GM23338 (cell line): ENCODE data around the gene ERN1. TPM values are rescaled to one million over a fixed set of nuclear protein-coding genes. Genes with fewer than 3 reads are reported as not detected.

Source experiments
- ATAC-seq: fragments of 200-7000 bp; cut with Tn5 transposase; 3 replicates; pipeline ENCODE4 v1.9.1; 2020
- DNase-seq: peaks from one replicate; pipeline ENCODE4 v3.0.0-alpha.2; 2015; ENCODE audit warnings: low spot score
- H2AFZ ChIP-seq: fragments of 200-600 bp; sonication (generic); 2 replicates; pipeline ENCODE4 v1.8.0; 2016; ENCODE audit warnings: antibody characterized with exemption, mild to moderate bottlenecking, moderate library complexity
- H3F3A ChIP-seq: fragments of 200-600 bp; sonication (generic); replicated peaks from 2 replicates; pipeline ENCODE4 v1.8.0; 2017; ENCODE audit warnings: antibody characterized with exemption, mixed run types, low read depth
- H3K27ac ChIP-seq: fragments of 200-600 bp; sonication (generic); 2 replicates; pipeline ENCODE4 v1.6.1; 2016; ENCODE audit warnings: low read depth
- H3K27me3 ChIP-seq: fragments of 200-600 bp; sonication (generic); 2 replicates; pipeline ENCODE4 v1.8.0; 2016; ENCODE audit warnings: mild to moderate bottlenecking, mixed run types, moderate library complexity; ENCODE audit not compliant: insufficient read depth
- H3K36me3 ChIP-seq: fragments of 200-600 bp; sonication (generic); 2 replicates; pipeline ENCODE4 v1.8.0; 2016; ENCODE audit warnings: mild to moderate bottlenecking; ENCODE audit not compliant: insufficient read depth
- H3K4me1 ChIP-seq: fragments of 200-600 bp; sonication (generic); 2 replicates; pipeline ENCODE4 v1.8.0; 2016; ENCODE audit warnings: mild to moderate bottlenecking, moderate library complexity; ENCODE audit not compliant: insufficient read depth
- H3K4me2 ChIP-seq: fragments of 200-600 bp; sonication (generic); 2 replicates; pipeline ENCODE4 v1.7.1; 2017; ENCODE audit warnings: mixed run types
- H3K4me3 ChIP-seq: fragments of 200-600 bp; sonication (generic); 2 replicates; pipeline ENCODE4 v1.6.1; 2016; ENCODE audit warnings: mixed run types
- H3K79me2 ChIP-seq: fragments of 200-600 bp; sonication (generic); replicated peaks from 2 replicates; pipeline ENCODE4 v1.8.0; 2017; ENCODE audit warnings: mild to moderate bottlenecking; ENCODE audit not compliant: insufficient read depth
- H3K9me2 ChIP-seq: fragments of 200-600 bp; sonication (generic); 2 replicates; pipeline ENCODE4 v1.8.0; 2017; ENCODE audit not compliant: insufficient read depth
- H4K20me1 ChIP-seq: fragments of 200-600 bp; sonication (generic); replicated peaks from 2 replicates; pipeline ENCODE4 v1.8.0; 2017; ENCODE audit warnings: mild to moderate bottlenecking; ENCODE audit not compliant: insufficient read depth
- H3K27ac Mint-ChIP-seq: 2 replicates; pipeline ENCODE4 v1.8.0; 2020; ENCODE audit warnings: inconsistent platforms, mild to moderate bottlenecking, moderate library complexity, mixed read lengths
- H3K27me3 Mint-ChIP-seq: 3 replicates; pipeline ENCODE4 v1.8.0; 2022; ENCODE audit warnings: low read depth, mild to moderate bottlenecking, moderate library complexity, mixed read lengths, inconsistent platforms; ENCODE audit not compliant: insufficient read depth, poor library complexity
- H3K36me3 Mint-ChIP-seq: 3 replicates; pipeline ENCODE4 v1.8.0; 2021; ENCODE audit warnings: low read depth, mild to moderate bottlenecking, inconsistent platforms, moderate library complexity, mixed read lengths
- H3K4me1 Mint-ChIP-seq: 3 replicates; pipeline ENCODE4 v1.8.0; 2020; ENCODE audit warnings: mild to moderate bottlenecking, inconsistent platforms, mixed read lengths
- H3K4me3 Mint-ChIP-seq: 3 replicates; pipeline ENCODE4 v1.8.0; 2021; ENCODE audit warnings: moderate library complexity, mild to moderate bottlenecking, inconsistent platforms, mixed read lengths
- H3K9me3 Mint-ChIP-seq: 3 replicates; pipeline ENCODE4 v1.8.0; 2020; ENCODE audit warnings: moderate library complexity, mild to moderate bottlenecking, inconsistent platforms, mixed read lengths
- CREB1 ChIP-seq: fragments of 250-450 bp; sonication (Bioruptor Pico); IDR thresholded peaks from 2 replicates; pipeline ENCODE4 v1.5.0; 2020; ENCODE audit warnings: low read depth, mild to moderate bottlenecking, moderate library complexity
- EZH2 ChIP-seq: fragments of 200-600 bp; sonication (generic); IDR thresholded peaks from one replicate; pipeline ENCODE4 v1.8.0; 2017; ENCODE audit warnings: antibody characterized with exemption, mild to moderate bottlenecking, low read depth; ENCODE audit not compliant: unreplicated experiment
- JUNB ChIP-seq: IDR thresholded peaks from one replicate; pipeline ENCODE4 v1.6.1; 2016; ENCODE audit warnings: antibody characterized with exemption; ENCODE audit not compliant: unreplicated experiment
- NANOG ChIP-seq: IDR thresholded peaks from 2 replicates; pipeline ENCODE4 v1.6.1; 2016; ENCODE audit warnings: antibody characterized with exemption, borderline replicate concordance
- POLR2AphosphoS5 ChIP-seq: IDR thresholded peaks from 2 replicates; pipeline ENCODE4 v1.6.1; 2016; ENCODE audit warnings: antibody characterized with exemption, low read depth
- STAT1 ChIP-seq: IDR thresholded peaks from one replicate; pipeline ENCODE4 v1.6.1; 2016; ENCODE audit warnings: antibody characterized with exemption; ENCODE audit not compliant: unreplicated experiment
- ZNF114 ChIP-seq: fragments of 250-450 bp; sonication (Bioruptor Pico); IDR thresholded peaks from 2 replicates; pipeline ENCODE4 v1.5.0; 2020; ENCODE audit warnings: mild to moderate bottlenecking, moderate library complexity
- ZNF331 ChIP-seq: fragments of 250-450 bp; sonication (Bioruptor Pico); IDR thresholded peaks from 2 replicates; pipeline ENCODE4 v1.5.0; 2020; ENCODE audit warnings: low read depth, mild to moderate bottlenecking, moderate library complexity
- polyA plus RNA-seq: library from polyadenylated mRNA; unstranded; fragments of >200 nt; fragmentation: Nextera tagmentation; extraction: Ambion mirVana; gene quantifications from 2 replicates; pipeline ENCODE4 v1.2.1, GENCODE V29; 2016
- total RNA-seq: library from RNA; depleted of rRNA; stranded (reverse); fragments of >200 nt; shearing (Covaris generic); gene quantifications from 2 replicates; pipeline ENCODE4 v1.2.3, GENCODE V29; 2014
- TF ChIP-seq, protein P1 (sequence below), 2 experiments: fragments of 200-600 bp in 1 of 2; sonication (generic) in 1 of 2; conservative IDR thresholded peaks; 2 replicates each; pipeline versions ENCODE4 v1.5.1 to v1.6.1; 2016 to 2017; ENCODE audit warnings: antibody characterized with exemption in 2 of 2, low read depth in 2 of 2, mild to moderate bottlenecking in 2 of 2, moderate library complexity in 1 of 2
- TF ChIP-seq, protein P2 (sequence below): IDR thresholded peaks from one replicate; pipeline ENCODE4 v1.6.1; 2018; ENCODE audit warnings: antibody characterized with exemption; ENCODE audit not compliant: unreplicated experiment
- TF ChIP-seq, protein P3 (sequence below): IDR thresholded peaks from 2 replicates; pipeline ENCODE4 v1.6.1; 2016; ENCODE audit warnings: antibody characterized with exemption

The ERN1 gene
- total and polyA plus RNA-seq, 2 experiments from 2014 or later = 5.9 to 7.5 TPM

DNA sequence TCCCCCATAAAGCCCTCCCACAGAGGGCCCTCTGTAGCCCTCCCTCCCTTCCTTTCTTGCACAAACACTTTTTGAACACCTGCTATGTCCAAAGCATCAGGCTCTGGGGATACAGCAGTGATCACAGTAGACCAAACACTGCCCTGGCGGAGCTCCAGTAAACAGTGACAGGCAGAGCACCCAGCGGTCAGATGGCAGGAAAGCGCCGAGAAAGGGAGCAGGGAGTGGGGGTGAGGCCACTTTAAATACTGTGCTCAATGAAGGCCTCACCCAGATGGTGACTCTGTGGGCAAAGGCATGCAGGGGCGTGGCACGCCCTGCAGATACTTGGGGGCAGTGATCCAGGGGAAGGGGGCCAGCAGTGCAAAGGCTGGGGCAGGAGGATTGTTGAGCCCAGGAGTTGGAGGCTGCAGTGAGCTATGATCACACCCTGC, 124.2 kb downstream of the ERN1 start:
- Mint-ChIP-seq H3K9me3 (no peaks in the 10 kb centered on the region), H3K27ac (no peak overlapping the region), H3K4me3 (no peak overlapping the region), H3K4me1 (peaks cover 16% of the 10 kb centered on the region), H3K27me3 (peaks cover 8% of the 10 kb centered on the region), H3K36me3 (no peaks in the 10 kb centered on the region)
- Histone ChIP-seq H2AFZ (no peak overlapping the region), H4K20me1 (no peaks in the 10 kb centered on the region), H3F3A (no peaks in the 10 kb centered on the region), H3K9me2 (no peaks in the 10 kb centered on the region), H3K4me1 (no peaks in the 10 kb centered on the region), H3K27ac (no peak overlapping the region), H3K79me2 (no peaks in the 10 kb centered on the region), H3K4me2 (no peak overlapping the region), H3K27me3 (no peaks in the 10 kb centered on the region), H3K4me3 (no peak overlapping the region), H3K36me3 (no peaks in the 10 kb centered on the region)
- ATAC-seq (peak; percentile 28; the same call in 2 of the 3 replicates), DNase-seq (no peak)
- TF ChIP-seq STAT1 (no peak), NANOG (no peak), POLR2AphosphoS5 (no peak), CREB1 (CRISPR knock-in tag) (no peak), ZNF114 (CRISPR knock-in tag) (no peak)
- TF ChIP-seq, protein P1, sequence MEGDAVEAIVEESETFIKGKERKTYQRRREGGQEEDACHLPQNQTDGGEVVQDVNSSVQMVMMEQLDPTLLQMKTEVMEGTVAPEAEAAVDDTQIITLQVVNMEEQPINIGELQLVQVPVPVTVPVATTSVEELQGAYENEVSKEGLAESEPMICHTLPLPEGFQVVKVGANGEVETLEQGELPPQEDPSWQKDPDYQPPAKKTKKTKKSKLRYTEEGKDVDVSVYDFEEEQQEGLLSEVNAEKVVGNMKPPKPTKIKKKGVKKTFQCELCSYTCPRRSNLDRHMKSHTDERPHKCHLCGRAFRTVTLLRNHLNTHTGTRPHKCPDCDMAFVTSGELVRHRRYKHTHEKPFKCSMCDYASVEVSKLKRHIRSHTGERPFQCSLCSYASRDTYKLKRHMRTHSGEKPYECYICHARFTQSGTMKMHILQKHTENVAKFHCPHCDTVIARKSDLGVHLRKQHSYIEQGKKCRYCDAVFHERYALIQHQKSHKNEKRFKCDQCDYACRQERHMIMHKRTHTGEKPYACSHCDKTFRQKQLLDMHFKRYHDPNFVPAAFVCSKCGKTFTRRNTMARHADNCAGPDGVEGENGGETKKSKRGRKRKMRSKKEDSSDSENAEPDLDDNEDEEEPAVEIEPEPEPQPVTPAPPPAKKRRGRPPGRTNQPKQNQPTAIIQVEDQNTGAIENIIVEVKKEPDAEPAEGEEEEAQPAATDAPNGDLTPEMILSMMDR (conservative IDR thresholded peaks at IDR 0.05; ENCODE audit: low read depth in 2 of 2) = no peak

DNA sequence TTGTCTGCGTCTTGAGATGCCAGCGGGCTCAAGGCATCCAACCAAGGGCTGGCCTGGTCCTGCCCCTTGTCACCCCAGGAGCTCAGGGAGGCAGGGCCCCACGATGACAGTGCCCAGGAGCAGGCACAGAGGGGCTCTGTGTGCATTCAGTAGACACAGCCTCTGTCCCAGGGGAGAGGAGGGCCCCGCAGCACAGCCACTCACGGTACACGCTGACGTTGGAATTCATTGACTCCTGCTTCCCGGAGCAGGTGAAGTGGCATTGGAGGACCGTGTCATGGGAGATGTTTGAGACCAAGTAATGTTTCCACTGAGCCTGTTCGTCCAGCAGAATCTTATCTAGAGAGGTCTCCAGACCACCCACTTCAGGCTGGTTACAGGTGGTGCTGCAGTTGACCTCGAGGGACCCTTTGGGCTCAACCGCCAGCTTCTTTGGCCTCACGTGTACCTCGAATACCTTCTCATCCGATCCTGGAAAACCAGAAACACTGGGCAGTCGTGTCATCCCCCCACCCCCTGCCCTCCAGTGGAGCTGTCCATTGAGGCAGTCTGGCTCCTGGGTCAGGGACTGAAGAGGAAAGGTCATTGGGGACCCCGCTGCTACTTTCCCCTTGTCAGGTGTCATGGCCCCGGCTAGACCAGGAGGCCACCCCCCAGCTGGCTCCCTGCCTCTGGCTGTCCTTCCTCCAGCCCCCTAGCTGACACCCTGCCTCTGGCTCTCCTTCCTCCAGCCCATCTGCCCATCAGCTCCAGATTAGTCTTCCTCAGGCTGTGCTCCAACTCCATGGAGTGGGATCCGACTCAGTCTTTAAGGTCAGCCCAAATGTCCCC, 124.8 kb downstream of the ERN1 start:
- Histone ChIP-seq H3K9me2 (no peaks in the 10 kb centered on the region), H4K20me1 (no peaks in the 10 kb centered on the region), H3K36me3 (no peaks in the 10 kb centered on the region), H3K4me1 (no peaks in the 10 kb centered on the region), H3K4me2 (no peak overlapping the region), H3K79me2 (no peaks in the 10 kb centered on the region), H3F3A (no peaks in the 10 kb centered on the region), H3K27ac (no peak overlapping the region), H3K4me3 (no peak overlapping the region), H2AFZ (no peak overlapping the region), H3K27me3 (no peaks in the 10 kb centered on the region)
- Mint-ChIP-seq H3K4me1 (peaks cover 15% of the 10 kb centered on the region), H3K36me3 (no peaks in the 10 kb centered on the region), H3K4me3 (no peak overlapping the region), H3K9me3 (no peaks in the 10 kb centered on the region), H3K27ac (no peak overlapping the region), H3K27me3 (peaks cover 10% of the 10 kb centered on the region)
- no peak for ATAC-seq
- DNase-seq = no peak
- no peak for TF ChIP-seq STAT1
- no peak for TF ChIP-seq POLR2AphosphoS5
- no peak for TF ChIP-seq EZH2
- TF ChIP-seq, protein P2, sequence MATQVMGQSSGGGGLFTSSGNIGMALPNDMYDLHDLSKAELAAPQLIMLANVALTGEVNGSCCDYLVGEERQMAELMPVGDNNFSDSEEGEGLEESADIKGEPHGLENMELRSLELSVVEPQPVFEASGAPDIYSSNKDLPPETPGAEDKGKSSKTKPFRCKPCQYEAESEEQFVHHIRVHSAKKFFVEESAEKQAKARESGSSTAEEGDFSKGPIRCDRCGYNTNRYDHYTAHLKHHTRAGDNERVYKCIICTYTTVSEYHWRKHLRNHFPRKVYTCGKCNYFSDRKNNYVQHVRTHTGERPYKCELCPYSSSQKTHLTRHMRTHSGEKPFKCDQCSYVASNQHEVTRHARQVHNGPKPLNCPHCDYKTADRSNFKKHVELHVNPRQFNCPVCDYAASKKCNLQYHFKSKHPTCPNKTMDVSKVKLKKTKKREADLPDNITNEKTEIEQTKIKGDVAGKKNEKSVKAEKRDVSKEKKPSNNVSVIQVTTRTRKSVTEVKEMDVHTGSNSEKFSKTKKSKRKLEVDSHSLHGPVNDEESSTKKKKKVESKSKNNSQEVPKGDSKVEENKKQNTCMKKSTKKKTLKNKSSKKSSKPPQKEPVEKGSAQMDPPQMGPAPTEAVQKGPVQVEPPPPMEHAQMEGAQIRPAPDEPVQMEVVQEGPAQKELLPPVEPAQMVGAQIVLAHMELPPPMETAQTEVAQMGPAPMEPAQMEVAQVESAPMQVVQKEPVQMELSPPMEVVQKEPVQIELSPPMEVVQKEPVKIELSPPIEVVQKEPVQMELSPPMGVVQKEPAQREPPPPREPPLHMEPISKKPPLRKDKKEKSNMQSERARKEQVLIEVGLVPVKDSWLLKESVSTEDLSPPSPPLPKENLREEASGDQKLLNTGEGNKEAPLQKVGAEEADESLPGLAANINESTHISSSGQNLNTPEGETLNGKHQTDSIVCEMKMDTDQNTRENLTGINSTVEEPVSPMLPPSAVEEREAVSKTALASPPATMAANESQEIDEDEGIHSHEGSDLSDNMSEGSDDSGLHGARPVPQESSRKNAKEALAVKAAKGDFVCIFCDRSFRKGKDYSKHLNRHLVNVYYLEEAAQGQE = no peak
- TF ChIP-seq ZNF114 (CRISPR knock-in tag) = no peak
- TF ChIP-seq NANOG = no peak
- TF ChIP-seq, protein P1 (conservative IDR thresholded peaks at IDR 0.05; ENCODE audit: low read depth in 2 of 2) = no peak
- TF ChIP-seq ZNF331 (CRISPR knock-in tag) = no peak
- TF ChIP-seq JUNB = no peak
- TF ChIP-seq, protein P3, sequence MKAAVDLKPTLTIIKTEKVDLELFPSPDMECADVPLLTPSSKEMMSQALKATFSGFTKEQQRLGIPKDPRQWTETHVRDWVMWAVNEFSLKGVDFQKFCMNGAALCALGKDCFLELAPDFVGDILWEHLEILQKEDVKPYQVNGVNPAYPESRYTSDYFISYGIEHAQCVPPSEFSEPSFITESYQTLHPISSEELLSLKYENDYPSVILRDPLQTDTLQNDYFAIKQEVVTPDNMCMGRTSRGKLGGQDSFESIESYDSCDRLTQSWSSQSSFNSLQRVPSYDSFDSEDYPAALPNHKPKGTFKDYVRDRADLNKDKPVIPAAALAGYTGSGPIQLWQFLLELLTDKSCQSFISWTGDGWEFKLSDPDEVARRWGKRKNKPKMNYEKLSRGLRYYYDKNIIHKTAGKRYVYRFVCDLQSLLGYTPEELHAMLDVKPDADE = no peak
